Ishikawa (cell line): Measurements from ENCODE around the gene FARSA.

Experiments
- CEBPB ChIP-seq: IDR thresholded peaks from 2 replicates; pipeline ENCODE4 v1.6.1; 2012
- CREB1 ChIP-seq: IDR thresholded peaks from 2 replicates; pipeline ENCODE4 v1.6.1; 2012; ENCODE audit warnings: low read depth
- EGR1 ChIP-seq: IDR thresholded peaks from 2 replicates; pipeline ENCODE4 v1.6.1; 2012
- EP300 ChIP-seq: IDR thresholded peaks from 2 replicates; pipeline ENCODE4 v1.6.1; 2012; ENCODE audit warnings: borderline replicate concordance
- FOXM1 ChIP-seq: IDR thresholded peaks from 2 replicates; pipeline ENCODE4 v1.6.1; 2012; ENCODE audit warnings: low read depth, borderline replicate concordance
- MAX ChIP-seq: IDR thresholded peaks from 2 replicates; pipeline ENCODE4 v1.6.1; 2012
- NFIC ChIP-seq: IDR thresholded peaks from 2 replicates; pipeline ENCODE4 v1.6.1; 2012
- RAD21 ChIP-seq: IDR thresholded peaks from 2 replicates; pipeline ENCODE4 v1.6.1; 2012; ENCODE audit warnings: low read depth
- REST ChIP-seq: IDR thresholded peaks from 2 replicates; pipeline ENCODE4 v1.6.1; 2012; ENCODE audit warnings: low read depth, mild to moderate bottlenecking
- TAF1 ChIP-seq: IDR thresholded peaks from 2 replicates; pipeline ENCODE4 v1.6.1; 2012; ENCODE audit warnings: low read depth, mild to moderate bottlenecking
- TCF12 ChIP-seq: IDR thresholded peaks from 2 replicates; pipeline ENCODE4 v1.6.1; 2012; ENCODE audit warnings: low read depth
- TEAD4 ChIP-seq: IDR thresholded peaks from 2 replicates; pipeline ENCODE4 v1.6.1; 2012
- USF1 ChIP-seq: IDR thresholded peaks from 2 replicates; pipeline ENCODE4 v1.6.1; 2012
- YY1 ChIP-seq: IDR thresholded peaks from 2 replicates; pipeline ENCODE4 v1.6.1; 2012; ENCODE audit warnings: low read depth
- ZBTB7A ChIP-seq: IDR thresholded peaks from 2 replicates; pipeline ENCODE4 v1.6.1; 2012; ENCODE audit warnings: low read depth

The FARSA gene

GRCh38 chr19:12947702-12948611 is 14.4 kb upstream of the FARSA start:
- TF ChIP-seq MAX, result no peak
- TF ChIP-seq CREB1, result no peak

- TF ChIP-seq REST (no peak), YY1 (no peak), TEAD4 (no peak), TAF1 (no peak), MAX (no peak), RAD21 (no peak), CREB1 (no peak), TCF12 (no peak), USF1 (no peak), FOXM1 (no peak), NFIC (no peak), EGR1 (no peak), ZBTB7A (no peak), CEBPB (no peak), EP300 (no peak)
Measured at GRCh38 chr19:12946731-12947496, 13.4 kb upstream of the FARSA start.

- no peak for TF ChIP-seq RAD21
- TF ChIP-seq TAF1, result peak; percentile 38; the same call in 1 of the 2 replicates
- TF ChIP-seq ZBTB7A, result peak; percentile 77; the same call in 1 of the 2 replicates
- TF ChIP-seq NFIC, result no peak
- no peak for TF ChIP-seq YY1
- no peak for TF ChIP-seq EP300
Measured at GRCh38 chr19:12946092-12946721, 12.7 kb upstream of the FARSA start.

- peak; percentile 98 for TF ChIP-seq TAF1
- no peak for TF ChIP-seq EP300
- peak; percentile 96 for TF ChIP-seq MAX
- TF ChIP-seq USF1, result peak; percentile 99
- TF ChIP-seq TEAD4, result 0 out of 2 replicates have a peak, but pooled peaks have one; percentile 22
- peak; percentile 56; the same call in 1 of the 2 replicates for TF ChIP-seq EGR1
- no peak for TF ChIP-seq FOXM1
- TF ChIP-seq YY1, result peak; percentile 96
- TF ChIP-seq CREB1, result peak; percentile 97
Measured at GRCh38 chr19:12945479-12946091, 12.1 kb upstream of the FARSA start, which contains the start of gene RAD23A. Gene RAD23A (plus strand): TSS chr19:12945862. CDS start chr19:12945949, 87 bp downstream.

GRCh38 chr19:12944104-12944674 is 10.7 kb upstream of the FARSA start:
- no peak for TF ChIP-seq YY1
- TF ChIP-seq TEAD4, result no peak
- no peak for TF ChIP-seq USF1
- TF ChIP-seq FOXM1, result no peak

- no peak for TF ChIP-seq USF1
- no peak for TF ChIP-seq TEAD4
- TF ChIP-seq MAX, result no peak
- TF ChIP-seq FOXM1, result no peak
- no peak for TF ChIP-seq RAD21
- no peak for TF ChIP-seq REST
- no peak for TF ChIP-seq TCF12
- no peak for TF ChIP-seq EP300
- TF ChIP-seq TAF1, result no peak
- TF ChIP-seq YY1, result no peak
- TF ChIP-seq NFIC, result no peak
- no peak for TF ChIP-seq CREB1
Measured at GRCh38 chr19:12943437-12944044, 10.0 kb upstream of the FARSA start.
